Naive thymus-derived CD4-positive, alpha-beta T cell (primary cell): ENCODE measurements around the gene NEUROG1. TPM values are rescaled to one million over a fixed set of nuclear protein-coding genes. Genes with fewer than 3 reads are reported as not detected.

Source experiments
- ATAC-seq: fragments of 150-1000 bp; cut with Tn5 transposase; 2 replicates; pipeline ENCODE4 v1.10.0; 2021; ENCODE audit warnings: mild to moderate bottlenecking, moderate library complexity
- CTCF ChIA-PET: fragments of 350-600 bp; sonication (Branson Sonifier 250); formaldehyde crosslinking; loops from one replicate; lab custom pipeline; 2021; ENCODE audit warnings: antibody characterized with exemption; lab: Charles Lee
- POLR2A ChIA-PET: fragments of 350-600 bp; sonication (Branson Sonifier 250); formaldehyde crosslinking; loops from one replicate; lab custom pipeline; 2021; ENCODE audit warnings: antibody characterized with exemption, inconsistent platforms; lab: Charles Lee
- DNase-seq, 9 donors: peaks; one replicate each; pipeline versions ENCODE4 v3.0.0 to v3.0.0-alpha.2; 2020 to 2022; ENCODE audit warnings: mixed read lengths in 1 of 9
- H3K27ac ChIP-seq: one replicate; pipeline ENCODE4 v1.7.0; 2013; ENCODE audit warnings: mild to moderate bottlenecking, low read depth, low read length, moderate library complexity
- H3K27me3 ChIP-seq, 2 donors: one replicate each; pipeline ENCODE4 v1.7.0; 2013; ENCODE audit warnings: low read length in 2 of 2, mild to moderate bottlenecking in 2 of 2, moderate library complexity in 2 of 2; ENCODE audit not compliant: control insufficient read depth in 2 of 2, insufficient read depth in 2 of 2
- H3K36me3 ChIP-seq, 3 experiments: 1 replicate in 2 of 3; 2 replicates in 1 of 3; pipeline ENCODE4 v1.7.0; 2013; ENCODE audit warnings: low read length in 3 of 3, mild to moderate bottlenecking in 3 of 3, moderate library complexity in 1 of 3; ENCODE audit not compliant: insufficient read depth in 3 of 3, control insufficient read depth in 2 of 3
- H3K4me1 ChIP-seq, 2 donors: one replicate each; pipeline ENCODE4 v1.7.0; 2013; ENCODE audit warnings: low read length in 2 of 2, mild to moderate bottlenecking in 2 of 2, moderate library complexity in 1 of 2; ENCODE audit not compliant: control insufficient read depth in 2 of 2, insufficient read depth in 2 of 2
- H3K4me3 ChIP-seq: 2 replicates; pipeline ENCODE4 v1.7.0; 2013; ENCODE audit warnings: mild to moderate bottlenecking, low read length
- H3K9me3 ChIP-seq, 3 experiments: 1 replicate in 2 of 3; 2 replicates in 1 of 3; pipeline ENCODE4 v1.7.0; 2013; ENCODE audit warnings: low read length in 3 of 3; ENCODE audit not compliant: control insufficient read depth in 2 of 3
- H3K27ac Mint-ChIP-seq, 9 donors: one replicate each; pipeline ENCODE4 v1.8.0; 2020 to 2022; ENCODE audit warnings: mixed read lengths in 9 of 9, mild to moderate bottlenecking in 8 of 9, moderate library complexity in 5 of 9, inconsistent platforms in 2 of 9
- H3K27me3 Mint-ChIP-seq, 5 donors: one replicate each; pipeline ENCODE4 v1.8.0; 2021 to 2022; ENCODE audit warnings: mixed read lengths in 5 of 5, mild to moderate bottlenecking in 1 of 5
- H3K36me3 Mint-ChIP-seq, 5 donors: one replicate each; pipeline ENCODE4 v1.8.0; 2020 to 2022; ENCODE audit warnings: mixed read lengths in 5 of 5, mild to moderate bottlenecking in 3 of 5, inconsistent platforms in 1 of 5
- H3K4me1 Mint-ChIP-seq, 7 donors: one replicate each; pipeline ENCODE4 v1.8.0; 2020 to 2022; ENCODE audit warnings: mixed read lengths in 7 of 7, mild to moderate bottlenecking in 3 of 7, inconsistent platforms in 1 of 7
- H3K4me3 Mint-ChIP-seq, 10 donors: one replicate each; pipeline ENCODE4 v1.8.0; 2020 to 2022; ENCODE audit warnings: mild to moderate bottlenecking in 10 of 10, mixed read lengths in 10 of 10, moderate library complexity in 6 of 10, inconsistent platforms in 2 of 10
- H3K9me3 Mint-ChIP-seq, 11 donors: one replicate each; pipeline ENCODE4 v1.8.0; 2020 to 2022; ENCODE audit warnings: mixed read lengths in 11 of 11, mild to moderate bottlenecking in 4 of 11, inconsistent platforms in 1 of 11, moderate library complexity in 1 of 11
- intact Hi-C, 2 donors: fragments of 100-400 bp; cut with micrococcal nuclease; formaldehyde crosslinking; loops; one replicate each; pipeline ENCODE4 v1.15.1; 2023
- polyA plus RNA-seq, 2 donors: library from polyadenylated mRNA; unstranded; fragments of 300-500 nt; fragmentation: Illumina TruSeq; gene quantifications; one replicate each; pipeline ENCODE4 v1.2.3, GENCODE V29; 2021
- total RNA-seq, 6 experiments: library from RNA in 5 of 6; stranded (reverse) in 5 of 6; gene quantifications; 1 replicate in 5 of 6; 2 replicates in 1 of 6; pipeline ENCODE4 v1.2.3 and lab custom pipeline; 2021 to 2026

The NEUROG1 gene
- total and polyA plus RNA-seq, 7 experiments from 2014 or later, result not detected

DNA sequence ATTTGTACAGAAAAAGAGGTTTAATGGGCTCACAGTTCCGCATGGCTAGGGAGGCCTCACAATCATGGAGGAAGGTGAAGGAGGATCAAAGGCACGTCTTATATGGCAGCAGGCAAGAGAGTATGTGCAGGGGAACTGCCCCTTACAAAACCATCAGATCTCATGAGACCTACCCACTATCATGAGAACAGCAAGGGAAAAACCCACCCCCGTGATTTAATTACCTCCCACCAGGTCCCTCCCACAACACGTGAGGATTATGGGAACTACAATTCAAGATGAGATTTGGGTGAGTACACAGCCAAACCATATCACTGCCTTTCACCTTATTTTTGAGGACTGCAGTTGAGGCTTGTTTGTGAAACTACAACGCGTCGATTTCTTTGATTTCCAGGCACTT, 20.9 kb upstream of the NEUROG1 start:
- DNase-seq (no peak), ATAC-seq (no peak)
- no peak overlapping the region for H3K4me3 Mint-ChIP-seq
- Histone ChIP-seq H3K9me3 (no peaks in the 10 kb centered on the region), H3K4me1 (no peaks in the 10 kb centered on the region), H3K27ac (no peak overlapping the region), H3K36me3 (no peaks in the 10 kb centered on the region), H3K27me3 (peaks cover 0 to 4% of the 10 kb centered on the region in 2 donors), H3K4me3 (no peak overlapping the region)
- peaks cover 42 to 61% (median 46%) of the 10 kb centered on the region in 5 donors for H3K27me3 Mint-ChIP-seq
- peaks cover 0 to 9% (median 7%) of the 10 kb centered on the region in 7 donors for H3K4me1 Mint-ChIP-seq
- ChIA-PET CTCF (interaction anchor here (1.1 to 2.2 kb wide), 2 partner anchors 9 to 105 kb away, joined by 5 to 7 read pairs; no protein-coding TSS in a partner anchor), POLR2A (no interaction called here)
- H3K9me3 Mint-ChIP-seq, result no peaks in the 10 kb centered on the region
- no peaks in the 10 kb centered on the region for H3K36me3 Mint-ChIP-seq
- intact Hi-C loops, result no loop called here
- no peak overlapping the region for H3K27ac Mint-ChIP-seq

DNA sequence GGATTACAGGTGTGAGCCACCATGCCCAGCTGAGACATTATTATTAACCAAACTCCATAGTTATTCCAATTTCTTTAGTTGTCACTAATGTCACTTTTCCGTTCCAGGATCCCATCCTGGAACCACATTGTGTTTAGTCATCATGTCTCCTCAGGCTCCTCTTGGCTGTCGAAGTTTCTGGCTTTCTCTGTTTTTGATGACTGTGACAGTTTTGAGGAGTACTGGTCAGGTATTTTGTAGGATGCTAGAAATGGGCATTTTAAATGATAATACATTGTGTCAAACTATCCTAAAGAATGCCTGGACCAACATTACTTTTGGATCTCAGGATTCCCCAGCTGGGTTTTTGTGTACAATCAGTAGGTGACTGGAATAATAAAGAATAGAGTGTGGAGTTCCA, 19.8 kb upstream of the NEUROG1 start:
- peaks cover 43 to 68% (median 51%) of the 10 kb centered on the region in 5 donors for H3K27me3 Mint-ChIP-seq
- no peak overlapping the region for H3K4me3 ChIP-seq
- ChIA-PET CTCF (interaction anchor here (1.1 to 2.2 kb wide), 2 partner anchors 10 to 107 kb away, joined by 5 to 7 read pairs; no protein-coding TSS in a partner anchor), POLR2A (no interaction called here)
- DNase-seq (no peak), ATAC-seq (no peak)
- intact Hi-C loops, result no loop called here
- H3K9me3 Mint-ChIP-seq, result no peaks in the 10 kb centered on the region
- no peak overlapping the region for H3K27ac Mint-ChIP-seq
- no peaks in the 10 kb centered on the region for H3K4me1 ChIP-seq
- no peaks in the 10 kb centered on the region for H3K36me3 Mint-ChIP-seq
- no peaks in the 10 kb centered on the region for H3K9me3 ChIP-seq
- H3K4me1 Mint-ChIP-seq, result peaks cover 0 to 4% (median 3%) of the 10 kb centered on the region in 7 donors
- H3K27me3 ChIP-seq, result peaks cover 0 to 4% of the 10 kb centered on the region in 2 donors
- H3K4me3 Mint-ChIP-seq, result no peak overlapping the region
- no peaks in the 10 kb centered on the region for H3K36me3 ChIP-seq
- H3K27ac ChIP-seq, result no peak overlapping the region

DNA sequence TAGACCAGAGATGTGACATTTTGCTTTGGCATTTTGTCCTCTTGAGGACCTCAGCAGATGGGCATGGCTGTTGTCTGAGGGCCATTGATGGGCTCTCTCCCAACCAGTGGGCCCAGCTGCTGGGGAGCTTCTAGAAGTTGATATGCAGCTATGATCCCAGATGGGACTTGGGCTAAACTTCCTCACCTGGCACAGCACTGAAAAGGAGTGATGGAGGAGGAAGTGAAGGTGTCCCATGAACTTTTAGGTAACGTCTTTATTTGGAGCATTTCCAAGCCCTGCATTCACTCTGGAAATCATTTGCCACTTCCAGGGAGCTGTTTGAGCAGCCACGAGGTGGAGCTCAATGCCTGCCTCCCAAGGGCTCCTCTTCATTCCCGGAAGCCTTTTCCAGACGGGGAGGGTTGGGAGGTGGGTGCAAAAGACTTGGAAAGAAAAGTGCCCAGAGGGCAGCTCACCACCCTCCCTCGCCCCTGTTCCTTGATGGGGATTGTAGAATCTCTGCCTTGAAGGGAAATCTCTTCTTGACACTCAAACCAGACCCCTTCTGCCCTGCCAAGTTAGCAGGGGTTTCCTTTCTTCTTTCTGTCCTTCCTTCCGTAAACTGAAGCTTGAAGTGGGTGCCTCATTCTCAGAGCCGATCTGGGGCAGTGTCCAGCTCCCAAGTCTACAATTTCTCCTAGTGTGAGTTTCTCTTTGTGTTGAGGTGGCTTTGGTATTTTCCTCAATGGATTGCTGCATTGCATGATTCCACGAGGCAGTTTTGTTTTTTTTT, 18.1 kb upstream of the NEUROG1 start:
- H3K27me3 ChIP-seq, result peaks cover 0 to 4% of the 10 kb centered on the region in 2 donors
- intact Hi-C loops, result no loop called here
- POLR2A ChIA-PET, result no interaction called here
- H3K27ac ChIP-seq, result no peak overlapping the region
- Mint-ChIP-seq H3K4me1 (peaks cover 0 to 2% (median 0%) of the 10 kb centered on the region in 7 donors), H3K36me3 (no peaks in the 10 kb centered on the region), H3K9me3 (no peaks in the 10 kb centered on the region), H3K27ac (no peak overlapping the region), H3K27me3 (peaks cover 50 to 69% (median 61%) of the 10 kb centered on the region in 5 donors), H3K4me3 (no peak overlapping the region)
- CTCF ChIA-PET, result interaction anchor here (1.3 to 3.4 kb wide), 4 partner anchors 8 to 97 kb away, joined by 3 to 18 read pairs (median 8); no protein-coding TSS in a partner anchor
- H3K4me3 ChIP-seq, result no peak overlapping the region
- H3K36me3 ChIP-seq, result no peaks in the 10 kb centered on the region
- DNase-seq (no peak), ATAC-seq (no peak)
- H3K9me3 ChIP-seq, result no peaks in the 10 kb centered on the region
- H3K4me1 ChIP-seq, result no peaks in the 10 kb centered on the region

DNA sequence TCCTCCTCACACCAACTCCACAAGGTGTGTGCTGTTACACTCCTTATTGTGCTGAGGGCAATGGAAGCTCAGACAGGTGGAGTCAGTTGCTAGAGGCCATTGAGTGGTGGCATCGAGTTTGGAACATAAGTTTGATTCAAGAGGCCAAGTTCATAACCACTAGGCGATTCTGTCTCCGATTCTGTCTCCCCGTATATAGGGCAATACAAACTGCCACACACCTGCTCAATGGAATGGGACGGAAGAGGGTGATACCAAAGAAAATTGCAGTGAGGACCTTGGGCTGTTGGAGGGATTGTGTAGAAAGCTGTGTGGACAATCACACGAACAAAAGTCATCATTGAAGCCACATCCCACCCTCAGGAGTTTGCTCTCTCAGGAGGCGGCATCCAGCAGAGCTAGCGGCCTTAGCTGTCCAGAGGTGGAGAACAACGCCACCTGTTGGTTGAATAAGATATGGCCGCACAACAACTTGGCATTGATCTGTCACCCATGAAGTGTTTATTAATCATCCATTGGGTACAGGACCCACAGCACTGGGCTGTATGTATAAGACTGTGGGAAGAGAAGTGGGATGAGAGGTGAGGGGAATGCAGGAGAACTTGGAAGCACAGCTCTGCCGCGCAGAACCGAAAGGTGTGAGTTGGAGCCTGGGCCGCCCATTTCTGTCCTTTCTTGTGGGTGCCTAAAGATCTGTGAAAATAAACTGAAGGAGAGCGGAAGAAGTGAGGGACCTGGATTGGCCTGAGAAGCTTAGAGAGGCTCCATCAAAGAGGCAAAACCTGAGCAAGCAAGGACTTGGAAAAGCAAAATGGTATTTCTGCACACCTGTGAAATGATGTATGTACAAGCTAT, 16.1 kb upstream of the NEUROG1 start:
- H3K36me3 ChIP-seq, result no peaks in the 10 kb centered on the region
- peaks cover 0 to 4% of the 10 kb centered on the region in 2 donors for H3K27me3 ChIP-seq
- no peaks in the 10 kb centered on the region for H3K9me3 ChIP-seq
- no peaks in the 10 kb centered on the region for H3K36me3 Mint-ChIP-seq
- ATAC-seq (peak; percentile 75), DNase-seq (peak in 8 of 9 donors; percentile 7 to 53 (median 32))
- no peaks in the 10 kb centered on the region for H3K4me1 ChIP-seq
- peaks cover 0 to 2% (median 0%) of the 10 kb centered on the region in 7 donors for H3K4me1 Mint-ChIP-seq
- intact Hi-C loops, result loop anchor here (1.0 kb wide), 3 partner anchors 86 to 95 kb away; no protein-coding TSS in a partner anchor
- CTCF ChIA-PET, result interaction anchor here (0.6 to 3.4 kb wide), 12 partner anchors 9 to 360 kb away, joined by 3 to 18 read pairs (median 4); no protein-coding TSS in a partner anchor
- H3K9me3 Mint-ChIP-seq, result no peaks in the 10 kb centered on the region
- no peak overlapping the region for H3K4me3 ChIP-seq
- POLR2A ChIA-PET, result interaction anchor here (1.1 kb wide), 1 partner anchor 10 kb away, joined by 6 read pairs; no protein-coding TSS in a partner anchor
- no peak overlapping the region for H3K4me3 Mint-ChIP-seq
- H3K27ac ChIP-seq, result no peak overlapping the region
- peaks cover 55 to 69% (median 62%) of the 10 kb centered on the region in 5 donors for H3K27me3 Mint-ChIP-seq
- no peak overlapping the region for H3K27ac Mint-ChIP-seq

DNA sequence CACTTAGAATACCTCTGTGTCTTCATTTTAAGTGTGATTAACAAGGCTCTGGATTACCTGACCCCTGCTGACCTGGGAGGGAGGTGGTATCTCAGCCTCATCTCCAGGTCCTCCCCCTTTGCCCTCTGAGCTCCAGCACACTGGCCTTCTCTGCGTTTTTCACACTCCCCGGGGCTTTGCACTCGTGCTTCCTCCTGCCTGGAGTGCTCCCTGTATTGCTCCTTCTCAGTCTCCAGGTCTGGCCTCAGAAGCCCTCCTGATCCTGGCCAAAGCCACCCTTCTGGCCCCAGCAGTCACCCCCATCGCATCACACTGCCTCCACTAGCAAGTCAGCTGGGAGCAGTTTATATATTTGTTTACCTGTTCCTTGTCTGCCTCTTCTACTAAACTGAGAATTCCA, 13.6 kb upstream of the NEUROG1 start:
- no peaks in the 10 kb centered on the region for H3K4me1 ChIP-seq
- Mint-ChIP-seq H3K9me3 (no peaks in the 10 kb centered on the region), H3K36me3 (no peaks in the 10 kb centered on the region), H3K4me1 (peaks cover 0 to 9% (median 2%) of the 10 kb centered on the region in 7 donors), H3K4me3 (no peak overlapping the region), H3K27ac (no peak overlapping the region), H3K27me3 (peaks cover 64 to 79% (median 72%) of the 10 kb centered on the region in 5 donors)
- DNase-seq (no peak), ATAC-seq (no peak)
- H3K9me3 ChIP-seq, result no peaks in the 10 kb centered on the region
- H3K27ac ChIP-seq, result no peak overlapping the region
- H3K36me3 ChIP-seq, result no peaks in the 10 kb centered on the region
- peaks cover 0 to 9% of the 10 kb centered on the region in 2 donors for H3K27me3 ChIP-seq
- intact Hi-C loops, result no loop called here
- H3K4me3 ChIP-seq, result no peak overlapping the region
- CTCF ChIA-PET, result interaction anchor here (0.8 to 1.3 kb wide), 2 partner anchors 19 to 92 kb away, joined by 3 to 5 read pairs; no protein-coding TSS in a partner anchor
- POLR2A ChIA-PET, result no interaction called here

DNA sequence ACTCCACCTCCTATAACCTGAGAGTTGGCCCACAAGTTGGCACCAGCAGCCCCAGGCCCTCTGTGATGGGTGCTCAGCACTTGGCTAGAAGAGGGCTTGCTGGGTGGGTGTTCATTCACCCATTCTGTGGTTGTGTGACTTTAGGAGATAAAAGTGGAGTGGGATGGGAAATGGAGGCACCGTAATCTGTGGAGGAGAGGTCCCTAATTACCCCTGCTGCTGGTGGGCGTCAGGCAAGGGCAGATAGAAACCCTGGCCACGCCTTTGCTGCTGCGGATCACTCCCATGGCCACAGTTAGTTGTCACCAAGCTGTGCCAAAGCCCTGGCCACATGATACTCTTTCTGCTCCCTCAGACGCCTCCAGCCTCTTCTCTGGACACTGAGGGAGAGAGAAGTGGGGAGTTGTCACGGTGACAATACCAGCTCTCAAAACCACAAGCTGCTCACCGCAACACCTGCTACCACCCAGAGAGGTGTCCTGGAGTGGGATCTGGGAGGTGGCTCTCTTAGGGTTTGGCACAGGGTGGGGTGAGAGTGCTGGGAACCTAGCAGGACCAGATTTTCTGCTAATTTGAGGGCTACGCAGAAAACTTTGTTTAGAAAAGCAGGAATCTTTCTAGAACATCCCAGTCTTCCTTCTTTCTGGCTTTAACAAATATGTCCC, 12.0 kb upstream of the NEUROG1 start:
- ChIA-PET CTCF (no interaction called here), POLR2A (no interaction called here)
- peaks cover 7 to 21% (median 13%) of the 10 kb centered on the region in 7 donors for H3K4me1 Mint-ChIP-seq
- peaks cover 76 to 82% (median 79%) of the 10 kb centered on the region in 5 donors for H3K27me3 Mint-ChIP-seq
- no peak overlapping the region for H3K27ac ChIP-seq
- intact Hi-C loops, result no loop called here
- no peak overlapping the region for H3K4me3 Mint-ChIP-seq
- no peak overlapping the region for H3K4me3 ChIP-seq
- H3K36me3 Mint-ChIP-seq, result no peaks in the 10 kb centered on the region
- ATAC-seq, result no peak
- H3K27me3 ChIP-seq, result peaks cover 5 to 19% of the 10 kb centered on the region in 2 donors
- no peak overlapping the region for H3K27ac Mint-ChIP-seq
- H3K9me3 ChIP-seq, result no peaks in the 10 kb centered on the region
- H3K36me3 ChIP-seq, result no peaks in the 10 kb centered on the region
- no peak for DNase-seq
- peaks cover 0 to 7% of the 10 kb centered on the region in 2 donors for H3K4me1 ChIP-seq
- no peaks in the 10 kb centered on the region for H3K9me3 Mint-ChIP-seq
